SIG-M5 treated with dmso at 0.1 percent for 504 hours (cell line): ENCODE data around the gene LTBP3.
"Not testable (repeated sequence)": the region's sequence is repeated elsewhere in the genome, so short reads cannot be mapped to it uniquely, and the experiment has no call there.

Experiments used
- DNase-seq: peaks from one replicate; lab custom pipeline; 2025; ENCODE audit not compliant: unreplicated experiment; lab: John Stamatoyannopoulos, UW

The LTBP3 gene

DNA sequence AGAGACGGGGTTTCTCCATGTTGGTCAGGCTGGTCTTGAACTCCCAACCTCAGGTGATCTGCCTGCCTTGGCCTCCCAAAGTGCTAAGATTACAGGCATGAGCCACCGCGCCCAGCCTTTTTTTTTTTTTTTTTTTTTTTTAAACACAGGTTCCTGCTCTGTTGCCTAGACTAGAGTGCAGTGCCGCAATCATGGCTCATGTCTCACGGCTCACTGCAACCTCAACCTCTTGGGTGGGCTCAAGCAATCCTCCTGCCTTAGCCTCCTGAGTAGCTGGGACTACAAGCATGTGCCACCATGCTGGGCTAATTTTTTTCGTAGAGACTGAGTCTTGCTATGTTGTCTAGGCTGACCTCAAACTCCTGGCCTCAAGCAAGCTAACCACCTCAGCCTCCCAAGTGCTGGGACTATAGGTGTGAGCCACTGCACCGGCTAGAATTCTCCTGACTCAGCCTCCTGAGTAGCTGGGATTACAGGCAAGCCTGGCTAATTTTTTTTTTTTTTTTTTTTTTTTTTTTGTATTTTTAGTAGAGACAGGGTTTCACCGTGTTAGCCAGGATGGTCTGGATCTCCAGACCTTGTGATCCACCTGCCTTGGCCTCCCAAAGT is 39.1 kb downstream of the LTBP3 start:
- DNase-seq = not testable (repeated sequence)

DNA sequence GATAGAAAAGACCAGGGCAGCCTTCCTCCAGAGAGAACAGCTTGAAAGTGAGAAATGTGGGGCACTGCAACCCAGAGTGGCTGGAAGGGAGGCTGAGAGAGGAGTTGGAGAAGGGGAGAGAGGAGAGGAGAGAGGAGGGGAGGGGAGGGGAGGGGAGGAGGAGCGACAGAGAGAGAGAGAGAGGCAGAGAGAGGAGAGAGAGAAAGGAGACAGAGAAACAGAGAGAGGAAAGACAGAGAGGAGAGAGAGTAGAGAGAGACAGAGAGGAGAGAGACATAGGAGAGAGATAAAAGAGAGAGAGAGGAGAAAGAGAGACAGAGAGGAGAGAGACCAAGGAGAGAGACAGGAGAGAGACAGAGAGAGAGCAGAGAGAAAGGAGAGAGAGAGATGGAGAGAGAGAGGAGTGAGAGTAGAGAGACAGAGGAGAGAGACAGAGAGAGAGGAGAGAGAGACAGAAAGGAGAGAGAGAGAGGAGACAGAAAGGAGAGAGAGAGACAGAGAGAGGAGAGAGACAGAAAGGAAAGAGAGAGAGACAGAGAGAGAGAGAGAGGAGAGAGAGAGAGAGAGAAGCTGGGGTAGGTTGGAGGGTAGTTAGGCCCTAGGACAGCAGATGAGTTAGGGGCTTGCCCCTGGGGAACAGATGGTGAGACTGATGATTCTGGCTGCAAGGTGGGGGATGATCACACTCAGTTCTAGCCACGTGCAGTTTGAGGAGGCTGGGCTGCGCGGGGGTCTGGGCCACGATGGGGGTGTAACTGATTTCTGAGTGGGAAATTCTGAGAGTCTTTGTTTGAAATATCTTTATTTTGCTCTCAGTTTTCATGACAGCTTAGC is 41.8 kb downstream of the LTBP3 start:
- no peak for DNase-seq

DNA sequence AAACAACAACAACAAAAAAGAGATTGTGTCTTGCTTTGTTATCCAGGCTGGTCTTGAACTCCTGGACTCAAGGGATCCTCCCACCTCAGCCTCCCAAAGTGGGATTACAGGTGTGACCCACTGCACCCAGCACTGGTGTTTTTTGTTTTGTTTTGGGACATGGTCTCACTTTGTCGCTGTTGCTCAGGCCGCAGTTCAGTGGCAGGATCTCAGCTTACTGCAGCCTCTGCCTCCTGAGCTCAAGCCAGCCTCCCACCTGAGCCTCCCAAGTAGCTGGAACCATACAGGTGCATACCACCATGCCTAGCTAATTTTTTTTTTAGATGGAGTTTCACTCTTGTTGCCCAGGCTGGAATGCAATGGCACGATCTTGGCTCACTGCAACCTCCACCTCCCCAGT is 45.8 kb downstream of the LTBP3 start:
- not testable (repeated sequence) for DNase-seq

DNA sequence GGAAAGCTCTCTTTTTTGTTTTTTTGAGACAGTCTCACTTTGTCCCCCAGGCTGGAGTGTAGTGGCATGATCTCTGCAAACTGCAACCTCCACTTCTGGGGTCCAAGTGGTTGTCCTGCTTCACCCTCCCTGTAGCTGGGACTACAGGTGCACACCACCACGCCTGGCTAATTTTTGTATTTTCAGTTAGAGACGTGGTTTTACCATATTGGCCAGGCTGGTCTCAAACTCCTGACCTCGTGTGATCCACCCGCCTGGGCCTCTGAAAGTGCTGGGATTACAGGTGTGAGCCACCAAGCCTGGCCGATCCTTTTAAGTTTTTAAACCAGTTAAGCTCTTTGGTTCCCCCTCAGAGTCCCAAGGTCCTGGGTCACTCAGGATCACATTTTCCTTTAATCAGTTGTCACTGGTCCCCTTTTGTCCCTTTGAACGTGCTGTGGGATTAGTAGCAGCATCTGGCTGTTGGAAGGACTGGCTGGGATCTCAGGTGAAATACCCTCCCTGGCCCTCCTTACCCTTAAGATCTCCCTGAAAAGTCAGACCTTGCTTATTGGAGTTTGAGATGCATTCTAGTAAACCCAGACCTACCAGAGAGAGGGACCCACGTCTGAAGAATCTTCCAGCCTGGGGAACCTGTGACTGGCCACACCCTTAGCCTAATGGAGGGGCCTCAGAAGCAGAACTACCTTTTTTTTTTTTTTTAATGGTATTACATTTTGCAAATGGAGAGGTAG is 51.2 kb downstream of the LTBP3 start:
- DNase-seq = peak; percentile 56

DNA sequence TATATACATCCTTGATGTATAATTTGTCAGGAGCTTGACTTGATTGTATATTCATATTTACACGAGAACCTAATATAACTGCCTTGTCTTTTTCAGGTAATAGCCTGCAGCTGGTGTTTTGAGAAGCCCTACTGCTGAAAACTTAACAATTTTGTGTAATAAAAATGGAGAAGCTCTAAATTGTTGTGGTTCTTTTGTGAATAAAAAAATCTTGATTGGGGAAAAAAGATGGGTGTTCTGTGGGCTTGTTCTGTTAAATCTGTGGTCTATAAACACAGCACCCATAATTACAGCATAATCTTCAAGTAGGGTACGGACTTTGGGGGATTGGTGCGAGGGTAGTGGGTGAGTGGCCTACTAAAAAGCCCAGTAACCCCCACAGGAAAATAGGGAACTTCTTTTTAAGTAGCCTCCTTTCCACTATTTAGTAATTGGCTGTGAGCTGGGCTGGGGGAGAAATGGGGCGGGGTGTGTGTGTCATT is 51.8 kb downstream of the LTBP3 start:
- DNase-seq = peak; percentile 69

DNA sequence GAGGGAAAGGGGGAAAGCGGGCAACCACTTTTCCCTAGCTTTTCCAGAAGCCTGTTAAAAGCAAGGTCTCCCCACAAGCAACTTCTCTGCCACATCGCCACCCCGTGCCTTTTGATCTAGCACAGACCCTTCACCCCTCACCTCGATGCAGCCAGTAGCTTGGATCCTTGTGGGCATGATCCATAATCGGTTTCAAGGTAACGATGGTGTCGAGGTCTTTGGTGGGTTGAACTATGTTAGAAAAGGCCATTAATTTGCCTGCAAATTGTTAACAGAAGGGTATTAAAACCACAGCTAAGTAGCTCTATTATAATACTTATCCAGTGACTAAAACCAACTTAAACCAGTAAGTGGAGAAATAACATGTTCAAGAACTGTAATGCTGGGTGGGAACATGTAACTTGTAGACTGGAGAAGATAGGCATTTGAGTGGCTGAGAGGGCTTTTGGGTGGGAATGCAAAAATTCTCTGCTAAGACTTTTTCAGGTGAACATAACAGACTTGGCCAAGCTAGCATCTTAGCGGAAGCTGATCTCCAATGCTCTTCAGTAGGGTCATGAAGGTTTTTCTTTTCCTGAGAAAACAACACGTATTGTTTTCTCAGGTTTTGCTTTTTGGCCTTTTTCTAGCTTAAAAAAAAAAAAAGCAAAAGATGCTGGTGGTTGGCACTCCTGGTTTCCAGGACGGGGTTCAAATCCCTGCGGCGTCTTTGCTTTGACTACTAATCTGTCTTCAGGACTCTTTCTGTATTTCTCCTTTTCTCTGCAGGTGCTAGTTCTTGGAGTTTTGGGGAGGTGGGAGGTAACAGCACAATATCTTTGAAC is 52.5 kb downstream of the LTBP3 start:
- DNase-seq = no peak

DNA sequence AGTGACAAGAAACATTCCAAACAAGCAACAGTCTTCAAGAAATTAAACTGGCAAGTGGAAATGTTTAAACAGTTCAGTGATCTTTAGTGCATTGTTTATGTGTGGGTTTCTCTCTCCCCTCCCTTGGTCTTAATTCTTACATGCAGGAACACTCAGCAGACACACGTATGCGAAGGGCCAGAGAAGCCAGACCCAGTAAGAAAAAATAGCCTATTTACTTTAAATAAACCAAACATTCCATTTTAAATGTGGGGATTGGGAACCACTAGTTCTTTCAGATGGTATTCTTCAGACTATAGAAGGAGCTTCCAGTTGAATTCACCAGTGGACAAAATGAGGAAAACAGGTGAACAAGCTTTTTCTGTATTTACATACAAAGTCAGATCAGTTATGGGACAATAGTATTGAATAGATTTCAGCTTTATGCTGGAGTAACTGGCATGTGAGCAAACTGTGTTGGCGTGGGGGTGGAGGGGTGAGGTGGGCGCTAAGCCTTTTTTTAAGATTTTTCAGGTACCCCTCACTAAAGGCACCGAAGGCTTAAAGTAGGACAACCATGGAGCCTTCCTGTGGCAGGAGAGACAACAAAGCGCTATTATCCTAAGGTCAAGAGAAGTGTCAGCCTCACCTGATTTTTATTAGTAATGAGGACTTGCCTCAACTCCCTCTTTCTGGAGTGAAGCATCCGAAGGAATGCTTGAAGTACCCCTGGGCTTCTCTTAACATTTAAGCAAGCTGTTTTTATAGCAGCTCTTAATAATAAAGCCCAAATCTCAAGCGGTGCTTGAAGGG is 53.3 kb downstream of the LTBP3 start:
- DNase-seq = no peak

DNA sequence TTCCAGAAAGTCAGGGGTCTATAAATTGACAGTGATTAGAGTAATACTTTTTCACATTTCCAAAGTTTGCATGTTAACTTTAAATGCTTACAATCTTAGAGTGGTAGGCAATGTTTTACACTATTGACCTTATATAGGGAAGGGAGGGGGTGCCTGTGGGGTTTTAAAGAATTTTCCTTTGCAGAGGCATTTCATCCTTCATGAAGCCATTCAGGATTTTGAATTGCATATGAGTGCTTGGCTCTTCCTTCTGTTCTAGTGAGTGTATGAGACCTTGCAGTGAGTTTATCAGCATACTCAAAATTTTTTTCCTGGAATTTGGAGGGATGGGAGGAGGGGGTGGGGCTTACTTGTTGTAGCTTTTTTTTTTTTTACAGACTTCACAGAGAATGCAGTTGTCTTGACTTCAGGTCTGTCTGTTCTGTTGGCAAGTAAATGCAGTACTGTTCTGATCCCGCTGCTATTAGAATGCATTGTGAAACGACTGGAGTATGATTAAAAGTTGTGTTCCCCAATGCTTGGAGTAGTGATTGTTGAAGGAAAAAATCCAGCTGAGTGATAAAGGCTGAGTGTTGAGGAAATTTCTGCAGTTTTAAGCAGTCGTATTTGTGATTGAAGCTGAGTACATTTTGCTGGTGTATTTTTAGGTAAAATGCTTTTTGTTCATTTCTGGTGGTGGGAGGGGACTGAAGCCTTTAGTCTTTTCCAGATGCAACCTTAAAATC is 54.0 kb downstream of the LTBP3 start:
- DNase-seq = no peak

DNA sequence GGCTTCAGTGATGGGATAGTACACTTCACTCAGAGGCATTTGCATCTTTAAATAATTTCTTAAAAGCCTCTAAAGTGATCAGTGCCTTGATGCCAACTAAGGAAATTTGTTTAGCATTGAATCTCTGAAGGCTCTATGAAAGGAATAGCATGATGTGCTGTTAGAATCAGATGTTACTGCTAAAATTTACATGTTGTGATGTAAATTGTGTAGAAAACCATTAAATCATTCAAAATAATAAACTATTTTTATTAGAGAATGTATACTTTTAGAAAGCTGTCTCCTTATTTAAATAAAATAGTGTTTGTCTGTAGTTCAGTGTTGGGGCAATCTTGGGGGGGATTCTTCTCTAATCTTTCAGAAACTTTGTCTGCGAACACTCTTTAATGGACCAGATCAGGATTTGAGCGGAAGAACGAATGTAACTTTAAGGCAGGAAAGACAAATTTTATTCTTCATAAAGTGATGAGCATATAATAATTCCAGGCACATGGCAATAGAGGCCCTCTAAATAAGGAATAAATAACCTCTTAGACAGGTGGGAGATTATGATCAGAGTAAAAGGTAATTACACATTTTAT is 54.7 kb downstream of the LTBP3 start:
- no peak for DNase-seq

DNA sequence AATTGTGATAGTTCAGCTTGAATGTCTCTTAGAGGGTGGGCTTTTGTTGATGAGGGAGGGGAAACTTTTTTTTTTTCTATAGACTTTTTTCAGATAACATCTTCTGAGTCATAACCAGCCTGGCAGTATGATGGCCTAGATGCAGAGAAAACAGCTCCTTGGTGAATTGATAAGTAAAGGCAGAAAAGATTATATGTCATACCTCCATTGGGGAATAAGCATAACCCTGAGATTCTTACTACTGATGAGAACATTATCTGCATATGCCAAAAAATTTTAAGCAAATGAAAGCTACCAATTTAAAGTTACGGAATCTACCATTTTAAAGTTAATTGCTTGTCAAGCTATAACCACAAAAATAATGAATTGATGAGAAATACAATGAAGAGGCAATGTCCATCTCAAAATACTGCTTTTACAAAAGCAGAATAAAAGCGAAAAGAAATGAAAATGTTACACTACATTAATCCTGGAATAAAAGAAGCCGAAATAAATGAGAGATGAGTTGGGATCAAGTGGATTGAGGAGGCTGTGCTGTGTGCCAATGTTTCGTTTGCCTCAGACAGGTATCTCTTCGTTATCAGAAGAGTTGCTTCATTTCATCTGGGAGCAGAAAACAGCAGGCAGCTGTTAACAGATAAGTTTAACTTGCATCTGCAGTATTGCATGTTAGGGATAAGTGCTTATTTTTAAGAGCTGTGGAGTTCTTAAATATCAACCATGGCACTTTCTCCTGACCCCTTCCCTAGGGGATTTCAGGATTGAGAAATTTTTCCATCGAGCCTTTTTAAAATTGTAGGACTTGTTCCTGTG is 55.4 kb downstream of the LTBP3 start:
- DNase-seq = peak; percentile 44

DNA sequence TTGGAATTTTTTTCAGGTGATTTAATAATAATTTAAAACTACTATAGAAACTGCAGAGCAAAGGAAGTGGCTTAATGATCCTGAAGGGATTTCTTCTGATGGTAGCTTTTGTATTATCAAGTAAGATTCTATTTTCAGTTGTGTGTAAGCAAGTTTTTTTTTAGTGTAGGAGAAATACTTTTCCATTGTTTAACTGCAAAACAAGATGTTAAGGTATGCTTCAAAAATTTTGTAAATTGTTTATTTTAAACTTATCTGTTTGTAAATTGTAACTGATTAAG is 55.9 kb downstream of the LTBP3 start:
- DNase-seq = no peak

DNA sequence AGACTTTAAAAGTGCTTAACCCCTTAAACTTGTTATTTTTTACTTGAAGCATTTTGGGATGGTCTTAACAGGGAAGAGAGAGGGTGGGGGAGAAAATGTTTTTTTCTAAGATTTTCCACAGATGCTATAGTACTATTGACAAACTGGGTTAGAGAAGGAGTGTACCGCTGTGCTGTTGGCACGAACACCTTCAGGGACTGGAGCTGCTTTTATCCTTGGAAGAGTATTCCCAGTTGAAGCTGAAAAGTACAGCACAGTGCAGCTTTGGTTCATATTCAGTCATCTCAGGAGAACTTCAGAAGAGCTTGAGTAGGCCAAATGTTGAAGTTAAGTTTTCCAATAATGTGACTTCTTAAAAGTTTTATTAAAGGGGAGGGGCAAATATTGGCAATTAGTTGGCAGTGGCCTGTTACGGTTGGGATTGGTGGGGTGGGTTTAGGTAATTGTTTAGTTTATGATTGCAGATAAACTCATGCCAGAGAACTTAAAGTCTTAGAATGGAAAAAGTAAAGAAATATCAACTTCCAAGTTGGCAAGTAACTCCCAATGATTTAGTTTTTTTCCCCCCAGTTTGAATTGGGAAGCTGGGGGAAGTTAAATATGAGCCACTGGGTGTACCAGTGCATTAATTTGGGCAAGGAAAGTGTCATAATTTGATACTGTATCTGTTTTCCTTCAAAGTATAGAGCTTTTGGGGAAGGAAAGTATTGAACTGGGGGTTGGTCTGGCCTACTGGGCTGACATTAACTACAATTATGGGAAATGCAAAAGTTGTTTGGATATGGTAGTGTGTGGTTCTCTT is 56.5 kb downstream of the LTBP3 start:
- DNase-seq = peak; percentile 30

DNA sequence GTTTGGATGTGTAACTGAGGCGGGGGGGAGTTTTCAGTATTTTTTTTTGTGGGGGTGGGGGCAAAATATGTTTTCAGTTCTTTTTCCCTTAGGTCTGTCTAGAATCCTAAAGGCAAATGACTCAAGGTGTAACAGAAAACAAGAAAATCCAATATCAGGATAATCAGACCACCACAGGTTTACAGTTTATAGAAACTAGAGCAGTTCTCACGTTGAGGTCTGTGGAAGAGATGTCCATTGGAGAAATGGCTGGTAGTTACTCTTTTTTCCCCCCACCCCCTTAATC is 57.0 kb downstream of the LTBP3 start:
- DNase-seq = peak; percentile 49

DNA sequence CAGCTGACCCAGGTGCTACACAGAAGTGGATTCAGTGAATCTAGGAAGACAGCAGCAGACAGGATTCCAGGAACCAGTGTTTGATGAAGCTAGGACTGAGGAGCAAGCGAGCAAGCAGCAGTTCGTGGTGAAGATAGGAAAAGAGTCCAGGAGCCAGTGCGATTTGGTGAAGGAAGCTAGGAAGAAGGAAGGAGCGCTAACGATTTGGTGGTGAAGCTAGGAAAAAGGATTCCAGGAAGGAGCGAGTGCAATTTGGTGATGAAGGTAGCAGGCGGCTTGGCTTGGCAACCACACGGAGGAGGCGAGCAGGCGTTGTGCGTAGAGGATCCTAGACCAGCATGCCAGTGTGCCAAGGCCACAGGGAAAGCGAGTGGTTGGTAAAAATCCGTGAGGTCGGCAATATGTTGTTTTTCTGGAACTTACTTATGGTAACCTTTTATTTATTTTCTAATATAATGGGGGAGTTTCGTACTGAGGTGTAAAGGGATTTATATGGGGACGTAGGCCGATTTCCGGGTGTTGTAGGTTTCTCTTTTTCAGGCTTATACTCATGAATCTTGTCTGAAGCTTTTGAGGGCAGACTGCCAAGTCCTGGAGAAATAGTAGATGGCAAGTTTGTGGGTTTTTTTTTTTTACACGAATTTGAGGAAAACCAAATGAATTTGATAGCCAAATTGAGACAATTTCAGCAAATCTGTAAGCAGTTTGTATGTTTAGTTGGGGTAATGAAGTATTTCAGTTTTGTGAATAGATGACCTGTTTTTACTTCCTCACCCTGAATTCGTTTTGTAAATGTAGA is 57.6 kb downstream of the LTBP3 start:
- peak; percentile 62 for DNase-seq

DNA sequence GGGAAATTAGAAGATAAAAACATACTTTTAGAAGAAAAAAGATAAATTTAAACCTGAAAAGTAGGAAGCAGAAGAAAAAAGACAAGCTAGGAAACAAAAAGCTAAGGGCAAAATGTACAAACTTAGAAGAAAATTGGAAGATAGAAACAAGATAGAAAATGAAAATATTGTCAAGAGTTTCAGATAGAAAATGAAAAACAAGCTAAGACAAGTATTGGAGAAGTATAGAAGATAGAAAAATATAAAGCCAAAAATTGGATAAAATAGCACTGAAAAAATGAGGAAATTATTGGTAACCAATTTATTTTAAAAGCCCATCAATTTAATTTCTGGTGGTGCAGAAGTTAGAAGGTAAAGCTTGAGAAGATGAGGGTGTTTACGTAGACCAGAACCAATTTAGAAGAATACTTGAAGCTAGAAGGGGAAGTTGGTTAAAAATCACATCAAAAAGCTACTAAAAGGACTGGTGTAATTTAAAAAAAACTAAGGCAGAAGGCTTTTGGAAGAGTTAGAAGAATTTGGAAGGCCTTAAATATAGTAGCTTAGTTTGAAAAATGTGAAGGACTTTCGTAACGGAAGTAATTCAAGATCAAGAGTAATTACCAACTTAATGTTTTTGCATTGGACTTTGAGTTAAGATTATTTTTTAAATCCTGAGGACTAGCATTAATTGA is 58.3 kb downstream of the LTBP3 start:
- peak; percentile 59 for DNase-seq

DNA sequence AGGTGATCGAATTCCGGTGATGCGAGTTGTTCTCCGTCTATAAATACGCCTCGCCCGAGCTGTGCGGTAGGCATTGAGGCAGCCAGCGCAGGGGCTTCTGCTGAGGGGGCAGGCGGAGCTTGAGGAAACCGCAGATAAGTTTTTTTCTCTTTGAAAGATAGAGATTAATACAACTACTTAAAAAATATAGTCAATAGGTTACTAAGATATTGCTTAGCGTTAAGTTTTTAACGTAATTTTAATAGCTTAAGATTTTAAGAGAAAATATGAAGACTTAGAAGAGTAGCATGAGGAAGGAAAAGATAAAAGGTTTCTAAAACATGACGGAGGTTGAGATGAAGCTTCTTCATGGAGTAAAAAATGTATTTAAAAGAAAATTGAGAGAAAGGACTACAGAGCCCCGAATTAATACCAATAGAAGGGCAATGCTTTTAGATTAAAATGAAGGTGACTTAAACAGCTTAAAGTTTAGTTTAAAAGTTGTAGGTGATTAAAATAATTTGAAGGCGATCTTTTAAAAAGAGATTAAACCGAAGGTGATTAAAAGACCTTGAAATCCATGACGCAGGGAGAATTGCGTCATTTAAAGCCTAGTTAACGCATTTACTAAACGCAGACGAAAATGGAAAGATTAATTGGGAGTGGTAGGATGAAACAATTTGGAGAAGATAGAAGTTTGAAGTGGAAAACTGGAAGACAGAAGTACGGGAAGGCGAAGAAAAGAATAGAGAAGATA is 59.0 kb downstream of the LTBP3 start, which contains the start of gene MALAT1:
TSS of gene MALAT1 (plus strand) at position 69 of the 736 bp plus-strand sequence.
- peak; percentile 89 for DNase-seq
